8988T (cell line): ENCODE results near the gene HDAC10.

Experiments used
- DNase-seq: peaks from one replicate; pipeline ENCODE4 v3.0.0; 2011

HDAC10 gene

GRCh38 chr22:50250555-50251476 is at the start of gene HDAC10:
TSS of gene HDAC10 (minus strand) at chr22:50251265. CDS start at chr22:50251032, 233 bp downstream.
- peak; percentile 77 for DNase-seq

GRCh38 chr22:50300620-50301257 is 49.7 kb upstream of the HDAC10 start:
- no peak for DNase-seq

- no peak for DNase-seq
Observed at GRCh38 chr22:50299785-50300619, 48.9 kb upstream of the HDAC10 start.

GRCh38 chr22:50298937-50299784 is 48.1 kb upstream of the HDAC10 start:
- no peak for DNase-seq

- no peak for DNase-seq
Observed at GRCh38 chr22:50298266-50298637, 47.2 kb upstream of the HDAC10 start.

GRCh38 chr22:50297510-50298265 is 46.6 kb upstream of the HDAC10 start:
- DNase-seq: no peak

GRCh38 chr22:50296658-50297490 is 45.8 kb upstream of the HDAC10 start:
- no peak for DNase-seq

- DNase-seq: no peak
Observed at GRCh38 chr22:50294319-50294656, 43.2 kb upstream of the HDAC10 start.

GRCh38 chr22:50293441-50294318 is 42.6 kb upstream of the HDAC10 start:
- peak; percentile 77 for DNase-seq

- DNase-seq: no peak
Observed at GRCh38 chr22:50292643-50293440, 41.8 kb upstream of the HDAC10 start.

GRCh38 chr22:50289942-50290630 is 39.0 kb upstream of the HDAC10 start:
- no peak for DNase-seq

- DNase-seq: no peak
Observed at GRCh38 chr22:50289151-50289941, 38.3 kb upstream of the HDAC10 start.

- no peak for DNase-seq
Observed at GRCh38 chr22:50287731-50288130, 36.7 kb upstream of the HDAC10 start.

GRCh38 chr22:50286701-50287318 is 35.7 kb upstream of the HDAC10 start:
- no peak for DNase-seq

GRCh38 chr22:50286275-50286674 is 35.2 kb upstream of the HDAC10 start:
- no peak for DNase-seq

- DNase-seq: no peak
Observed at GRCh38 chr22:50285568-50286229, 34.6 kb upstream of the HDAC10 start.
